Left hindlimb (tissue), 1 donor: Measurements from ENCODE around the gene C11orf98.

Experiments used
- DNase-seq: peaks from one replicate; pipeline ENCODE4 v3.0.0-alpha.2; 2018

C11orf98 gene

DNA sequence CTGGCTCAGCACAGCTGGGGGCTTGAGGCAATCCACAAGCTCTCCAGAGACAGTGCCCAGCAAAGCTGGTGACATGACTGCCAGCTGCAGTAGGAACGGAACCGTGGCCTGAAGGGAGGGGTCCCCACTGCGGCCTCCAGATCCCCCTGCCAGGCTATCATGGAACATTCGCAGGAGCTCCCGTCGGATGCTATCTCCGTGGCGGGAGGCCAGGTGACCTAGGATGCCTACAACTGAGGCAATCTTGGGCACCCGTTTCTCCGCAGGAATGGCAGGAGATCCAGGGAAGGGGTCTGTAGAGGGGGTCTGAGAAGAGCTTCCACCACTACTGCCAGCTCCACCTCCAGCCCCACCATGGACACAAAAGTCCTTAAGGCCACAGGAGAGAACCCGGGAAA lies 16.0 kb downstream of the C11orf98 start:
- DNase-seq, result no peak

DNA sequence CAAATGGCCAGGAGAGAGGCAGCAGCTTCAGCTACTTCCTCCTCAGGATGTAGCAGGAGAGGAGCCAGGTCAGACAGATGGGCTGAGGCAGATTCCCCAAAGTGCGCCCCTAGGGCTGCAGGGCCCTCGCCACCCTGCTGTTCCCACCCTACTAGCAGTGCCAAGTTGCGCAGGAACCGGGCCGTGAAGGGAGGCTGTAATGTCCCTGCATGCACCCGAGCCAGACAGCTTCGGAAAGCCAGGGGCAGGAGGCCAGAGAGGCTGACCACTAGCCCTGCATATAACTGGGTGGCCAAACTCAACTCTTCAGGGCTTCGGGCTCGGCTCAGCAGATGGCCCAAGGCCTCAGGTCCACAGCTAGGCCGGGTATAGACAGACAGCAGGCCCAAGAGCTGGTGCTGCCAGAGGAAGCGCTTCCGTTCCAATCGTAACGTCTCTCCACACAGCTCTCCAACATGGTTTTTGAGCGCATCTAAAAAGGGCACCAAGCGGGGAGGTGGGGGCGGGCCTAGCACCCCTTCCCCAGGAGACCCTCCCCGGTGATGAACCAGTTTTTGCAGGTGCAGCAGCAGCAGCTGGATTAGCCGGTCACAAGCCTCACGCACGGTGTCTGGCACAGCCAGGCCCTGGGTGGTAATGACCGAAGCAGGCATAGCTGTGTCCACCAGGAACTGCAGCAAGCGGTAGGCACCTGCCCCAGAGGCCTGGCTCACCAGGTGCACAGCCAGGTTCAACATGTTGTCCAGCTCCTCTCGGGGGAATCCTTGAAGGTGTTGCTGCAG lies 16.6 kb downstream of the C11orf98 start:
- DNase-seq, result no peak

DNA sequence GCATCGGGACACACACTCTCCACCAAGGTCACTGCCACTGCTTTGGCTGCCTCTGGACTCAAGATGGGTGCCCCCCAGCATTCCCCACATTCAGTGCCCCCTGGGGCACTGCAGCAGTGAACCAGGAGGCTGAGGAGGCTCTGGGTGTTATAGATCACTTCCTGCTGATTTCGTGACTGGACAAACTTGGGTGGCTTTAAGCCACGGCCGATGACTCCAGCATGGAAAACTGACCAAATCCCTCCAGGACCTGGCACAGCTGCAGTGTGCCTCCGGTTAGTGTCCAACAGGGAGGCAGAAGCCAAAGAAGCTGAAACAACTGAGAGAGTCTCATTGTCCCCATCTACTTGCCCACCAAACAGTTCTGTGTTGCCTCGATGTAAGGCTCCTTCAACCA lies 17.4 kb downstream of the C11orf98 start:
- DNase-seq, result no peak

DNA sequence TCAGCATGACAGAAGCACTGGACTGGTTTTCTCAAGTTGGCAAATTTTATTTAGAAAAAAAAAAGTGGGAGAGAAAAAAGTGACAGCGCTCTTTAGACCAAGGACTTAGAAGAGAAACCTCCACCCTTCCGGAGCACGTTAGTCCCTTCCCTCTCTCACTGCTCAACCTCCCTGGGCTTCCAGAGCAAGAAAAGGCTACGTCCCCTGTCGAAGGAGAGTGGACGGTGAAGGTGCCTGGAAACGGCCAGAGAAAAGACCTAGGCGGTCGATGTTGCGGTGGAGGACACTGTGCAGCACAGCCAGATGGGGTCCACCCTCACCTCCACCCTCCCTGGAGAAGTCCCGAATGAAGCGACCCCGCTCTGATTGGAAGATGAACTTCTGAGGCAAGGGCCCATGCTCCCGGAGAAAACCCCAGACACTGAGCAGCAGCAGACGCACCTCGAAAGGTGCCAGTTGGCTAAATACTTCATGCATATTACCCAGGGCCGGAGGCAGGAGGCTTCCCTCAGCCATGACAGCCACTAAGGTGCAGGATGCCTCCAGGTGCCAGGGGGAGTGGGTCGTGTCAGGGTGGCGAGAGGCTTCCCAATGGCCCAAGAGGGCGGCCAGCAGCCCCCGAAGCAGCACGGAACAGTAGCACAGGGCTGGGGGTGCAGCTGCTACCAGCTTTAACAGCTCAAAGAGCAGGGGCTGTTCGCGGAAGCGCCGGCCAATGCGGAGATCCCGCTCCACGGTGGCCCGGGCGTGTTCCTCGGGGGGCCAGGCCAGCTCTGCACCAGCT lies 18.0 kb downstream of the C11orf98 start:
- no peak for DNase-seq

DNA sequence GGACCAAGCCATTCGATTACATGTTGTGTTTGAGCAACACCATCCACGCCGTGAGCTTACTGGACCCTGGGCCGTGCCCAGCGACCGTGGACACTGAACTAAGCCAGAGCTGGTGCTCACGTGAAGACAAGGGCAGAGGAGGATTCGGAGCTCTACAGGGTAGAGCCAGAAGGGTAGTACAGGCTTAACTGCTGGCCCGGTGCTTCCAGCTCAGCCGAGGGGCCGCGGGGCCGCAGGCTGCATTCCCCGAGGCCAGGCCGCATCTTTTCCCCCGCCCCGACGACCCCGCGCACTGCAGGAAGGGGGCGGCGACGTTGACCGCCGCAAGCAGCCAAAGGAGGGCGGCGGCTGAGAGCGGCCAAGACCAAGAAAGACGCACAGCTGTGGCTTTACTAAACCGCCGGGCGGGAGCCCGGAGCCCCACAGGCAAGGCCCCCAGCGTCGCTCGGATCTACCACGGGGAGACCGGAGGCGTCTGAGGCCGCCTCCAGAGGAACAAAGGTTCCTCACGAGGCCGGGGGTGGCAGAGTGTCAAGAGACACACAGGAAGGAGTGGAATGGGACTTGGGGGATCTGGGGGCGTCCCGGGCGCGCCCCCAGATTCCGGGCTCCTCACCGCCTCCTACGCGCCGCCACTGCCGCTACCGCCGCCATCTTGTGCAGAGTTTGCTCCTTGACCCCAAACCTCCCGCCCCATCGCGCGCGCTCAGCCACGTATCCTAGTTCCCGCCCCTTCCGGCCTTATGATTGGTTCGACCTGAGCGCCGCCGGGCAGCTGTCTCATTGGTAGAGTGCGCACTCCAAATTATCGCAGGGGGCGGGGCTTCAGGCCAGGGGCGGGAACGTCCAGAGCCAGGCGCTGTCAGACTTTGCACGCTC lies 18.8 kb downstream of the C11orf98 start, which contains the start of gene GANAB:
TSS of gene GANAB (minus strand) at position 668 of the 879 bp plus-strand sequence. CDS start at position 654, 14 bp downstream.
- peak; percentile 99 for DNase-seq

DNA sequence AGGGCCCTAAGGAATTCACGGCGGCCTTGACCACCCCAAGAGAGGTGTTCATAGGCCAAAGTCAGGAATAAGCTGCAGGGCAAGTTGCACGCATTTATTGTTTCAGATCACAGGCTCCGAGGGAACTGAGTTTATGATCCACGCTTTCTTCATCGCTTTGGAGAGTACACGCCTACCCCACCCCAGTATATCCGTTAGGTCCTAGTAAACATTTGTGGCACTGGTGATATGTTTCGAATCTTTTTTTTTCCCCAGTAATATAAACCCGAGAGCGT lies 19.4 kb downstream of the C11orf98 start:
- no peak for DNase-seq

DNA sequence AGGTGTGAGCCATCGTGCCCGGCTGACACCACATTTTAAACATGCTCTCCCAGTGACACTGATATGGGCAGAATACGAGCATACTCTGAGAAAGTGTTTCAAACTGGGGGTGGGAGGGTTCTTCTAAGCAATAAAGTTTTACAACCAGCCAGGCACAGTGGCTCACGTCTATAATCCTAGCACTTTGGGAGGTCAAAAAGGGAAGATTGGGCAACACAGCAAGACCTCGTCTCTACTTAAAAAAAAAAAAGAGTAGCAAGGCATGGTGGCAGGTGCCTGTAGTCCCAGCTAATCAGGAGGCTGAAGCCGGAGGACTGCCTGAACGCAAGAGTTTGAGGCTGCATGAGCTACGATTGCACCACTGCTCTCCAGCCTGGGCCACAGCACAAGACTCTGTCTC lies 20.8 kb downstream of the C11orf98 start:
- DNase-seq, result no peak

DNA sequence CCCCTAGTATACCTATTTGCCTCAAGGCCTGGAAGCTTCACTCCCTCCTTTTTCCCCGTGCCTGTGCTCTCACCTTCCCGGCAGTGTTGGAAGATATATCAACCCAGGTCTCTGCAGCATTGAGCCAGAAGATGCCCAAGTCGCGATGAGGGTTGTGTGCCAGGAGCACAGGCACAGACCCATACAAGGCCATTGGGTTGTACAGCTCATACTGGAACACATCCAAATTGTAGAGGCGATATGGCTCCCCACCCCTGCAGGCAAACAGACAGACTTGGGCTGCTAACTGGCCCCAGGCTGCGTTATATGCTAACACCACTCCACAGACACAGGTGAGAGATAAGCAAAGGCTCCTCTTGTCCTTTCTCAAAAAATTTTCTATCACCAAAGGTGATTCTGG lies 32.5 kb downstream of the C11orf98 start:
- DNase-seq, result peak; percentile 4

DNA sequence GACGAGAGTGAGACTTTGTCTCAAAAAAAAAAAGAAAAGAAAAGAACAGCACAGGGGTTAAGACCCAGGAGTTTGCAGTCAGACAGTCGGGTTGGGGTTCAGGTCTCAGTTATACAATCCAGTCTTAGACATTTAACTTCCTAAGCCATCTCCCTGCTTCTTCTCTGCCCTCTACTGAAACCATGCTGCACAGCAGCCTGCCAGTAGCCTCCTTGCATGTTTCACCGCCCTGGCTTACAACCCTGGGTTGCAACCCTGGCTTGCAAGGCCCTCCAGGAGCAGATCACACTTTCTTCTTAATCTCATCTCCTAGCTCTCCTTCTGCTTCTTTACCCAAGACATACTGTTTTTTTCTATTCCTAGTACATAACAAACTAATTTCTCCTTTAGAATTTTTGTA lies 37.3 kb downstream of the C11orf98 start:
- peak; percentile 14 for DNase-seq

DNA sequence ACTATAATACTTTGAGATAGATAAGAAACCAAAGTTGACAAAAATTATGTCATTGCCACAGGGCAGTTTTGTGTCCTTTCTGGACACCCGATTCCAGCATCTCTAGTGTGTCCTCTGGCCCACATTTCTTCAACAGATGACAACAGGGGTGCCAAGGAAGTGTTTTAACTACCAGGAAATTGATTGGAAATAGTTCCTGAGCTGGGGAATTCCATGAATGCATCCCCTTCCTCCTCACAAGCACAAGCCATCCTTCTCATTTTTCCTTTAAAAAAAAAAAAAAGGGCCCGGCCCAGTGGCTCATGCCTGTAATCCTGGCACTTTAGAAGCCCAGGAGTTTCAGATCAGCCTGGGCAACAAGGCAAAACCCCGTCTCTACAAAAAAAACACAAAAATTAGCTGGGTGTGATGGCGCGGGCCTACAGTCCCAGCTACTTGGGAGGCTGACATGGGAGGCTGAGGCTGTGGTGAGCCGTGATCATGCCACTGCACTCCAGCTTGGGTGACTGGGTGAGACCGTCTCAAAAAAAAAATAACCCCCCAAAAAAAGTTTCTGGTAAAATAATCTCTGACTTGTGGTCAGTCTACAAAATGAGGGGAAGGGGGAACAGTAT lies 42.4 kb downstream of the C11orf98 start:
- no peak for DNase-seq

DNA sequence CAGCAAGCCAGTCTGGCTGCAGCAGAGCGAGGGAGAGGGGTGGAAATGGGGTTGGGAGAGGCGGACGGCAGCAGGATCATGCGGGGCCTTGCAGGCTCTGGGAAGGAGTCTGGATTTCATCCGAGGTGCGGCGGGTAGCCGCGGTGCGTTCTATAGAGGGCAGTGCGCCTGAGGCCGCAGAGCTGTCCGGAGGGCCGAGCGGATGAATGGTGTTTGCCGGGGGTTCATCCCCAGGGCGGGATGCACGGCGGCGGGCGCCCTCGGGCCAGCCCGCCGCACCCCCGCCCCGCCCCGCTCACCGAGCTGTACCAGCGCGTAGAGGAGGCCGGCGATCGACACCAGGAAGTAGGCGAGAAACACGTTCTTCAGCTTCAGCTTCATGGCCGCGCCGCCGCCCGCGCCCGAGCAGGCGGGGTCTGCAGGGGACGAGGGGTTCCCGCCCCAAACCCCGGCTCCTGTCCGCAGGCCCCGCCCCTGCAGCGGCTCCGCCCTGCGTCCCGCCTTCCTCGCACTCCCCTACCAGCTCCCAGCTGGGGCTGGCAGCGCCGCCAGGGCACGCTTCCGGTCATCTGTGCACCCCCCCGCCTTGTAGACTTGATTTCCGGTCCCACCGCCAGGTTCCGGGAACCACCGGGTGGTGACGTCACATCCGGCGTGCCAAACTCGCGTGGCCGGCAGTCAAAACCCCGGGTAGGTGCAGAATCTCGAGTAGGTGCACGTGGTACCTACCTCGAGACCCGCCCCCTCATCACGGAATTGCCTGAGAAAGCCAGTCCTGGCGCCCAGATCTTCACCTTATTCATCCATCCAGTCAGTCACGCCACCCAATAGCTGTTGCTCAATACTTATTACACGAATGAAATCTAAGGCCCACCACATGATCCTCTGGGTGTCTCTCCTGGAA lies 43.2 kb downstream of the C11orf98 start, which contains the start of gene B3GAT3:
TSS of gene B3GAT3 (minus strand) at position 420 of the 904 bp plus-strand sequence. CDS start at position 381, 39 bp downstream.
- DNase-seq, result peak; percentile 98

DNA sequence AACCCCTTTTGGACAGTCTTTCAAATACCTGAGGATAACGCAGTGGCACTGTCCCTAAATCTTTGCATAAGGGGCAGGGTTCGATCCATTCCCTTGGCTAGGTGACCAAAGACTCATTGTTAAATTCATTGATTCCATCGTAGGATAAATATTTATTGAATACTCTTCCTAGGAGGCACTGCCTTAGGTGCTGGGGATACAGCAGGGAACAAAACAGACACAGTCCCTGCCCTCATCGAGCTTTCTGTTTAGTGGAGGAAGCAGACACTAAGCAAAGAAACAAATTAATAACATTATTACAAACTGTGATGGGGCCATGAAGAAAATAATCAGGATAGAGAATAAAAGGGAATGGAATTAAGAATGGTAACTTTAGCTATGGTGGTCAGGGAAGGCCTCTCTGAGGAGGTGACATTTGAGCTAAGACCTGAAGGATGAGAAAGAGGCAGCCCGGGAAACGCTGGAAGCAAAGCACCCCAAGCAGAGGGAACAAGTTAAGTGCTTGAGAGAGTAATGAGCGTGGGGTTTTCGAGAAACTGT lies 43.9 kb downstream of the C11orf98 start:
- DNase-seq, result no peak

DNA sequence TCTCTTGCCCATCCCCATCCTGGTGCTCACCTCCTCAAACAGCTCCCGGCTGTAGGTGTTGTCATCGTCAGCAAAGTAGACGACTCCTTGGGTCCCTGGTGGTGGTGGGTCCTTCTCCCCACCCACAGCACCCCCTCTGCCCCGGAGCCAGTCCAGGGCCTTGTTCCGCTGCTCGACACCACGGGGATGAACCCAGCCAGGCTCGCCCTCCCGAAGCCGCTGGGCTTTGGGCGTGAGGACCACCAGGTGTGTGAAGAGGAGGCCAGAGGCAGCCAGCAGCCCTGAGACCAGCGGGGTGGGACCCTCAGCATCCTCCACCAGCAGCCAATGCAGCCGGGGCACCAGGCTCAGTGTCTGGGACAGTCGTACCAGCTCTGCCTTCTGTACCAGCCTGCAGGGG lies 48.1 kb downstream of the C11orf98 start:
- DNase-seq, result peak; percentile 5

DNA sequence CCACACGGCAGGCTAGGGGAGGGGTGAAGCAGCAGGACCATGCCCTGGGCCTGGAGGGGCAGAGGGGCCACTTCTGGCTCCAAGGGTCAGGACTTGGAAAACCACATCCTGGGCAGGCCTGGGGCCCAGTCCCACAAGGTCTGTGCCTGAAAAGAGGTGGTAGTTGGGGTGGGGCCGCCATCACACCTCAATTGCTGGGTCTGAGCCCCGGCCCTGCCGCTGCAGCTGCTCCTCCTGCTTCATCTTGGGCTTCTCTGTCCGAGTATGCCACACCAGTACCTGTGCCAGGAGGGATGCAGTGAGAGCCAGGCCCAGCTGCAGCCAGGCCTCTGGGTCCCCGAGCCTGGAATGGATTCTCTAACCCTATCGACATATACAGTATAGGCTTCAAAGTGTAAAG lies 49.5 kb downstream of the C11orf98 start:
- DNase-seq, result no peak

DNA sequence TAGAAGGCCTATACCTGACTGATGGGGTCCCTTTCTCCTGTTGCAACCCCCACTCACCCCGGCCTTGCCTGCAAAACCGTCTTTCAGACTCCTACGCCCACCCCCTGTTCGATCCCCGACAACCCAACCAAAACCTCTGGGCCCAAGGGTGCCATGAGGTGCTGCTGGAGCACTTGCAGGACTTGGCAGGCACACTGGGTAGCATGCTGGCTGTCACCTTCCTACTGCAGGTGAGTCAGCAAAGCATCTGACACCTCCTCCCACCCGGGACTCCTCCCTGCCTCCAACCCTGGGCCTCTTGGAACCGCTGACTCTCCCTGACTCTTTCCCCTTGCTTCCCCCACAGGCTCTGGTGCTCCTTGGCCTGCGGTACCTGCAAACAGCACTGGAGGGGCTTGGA lies 50.7 kb downstream of the C11orf98 start:
- DNase-seq, result no peak

DNA sequence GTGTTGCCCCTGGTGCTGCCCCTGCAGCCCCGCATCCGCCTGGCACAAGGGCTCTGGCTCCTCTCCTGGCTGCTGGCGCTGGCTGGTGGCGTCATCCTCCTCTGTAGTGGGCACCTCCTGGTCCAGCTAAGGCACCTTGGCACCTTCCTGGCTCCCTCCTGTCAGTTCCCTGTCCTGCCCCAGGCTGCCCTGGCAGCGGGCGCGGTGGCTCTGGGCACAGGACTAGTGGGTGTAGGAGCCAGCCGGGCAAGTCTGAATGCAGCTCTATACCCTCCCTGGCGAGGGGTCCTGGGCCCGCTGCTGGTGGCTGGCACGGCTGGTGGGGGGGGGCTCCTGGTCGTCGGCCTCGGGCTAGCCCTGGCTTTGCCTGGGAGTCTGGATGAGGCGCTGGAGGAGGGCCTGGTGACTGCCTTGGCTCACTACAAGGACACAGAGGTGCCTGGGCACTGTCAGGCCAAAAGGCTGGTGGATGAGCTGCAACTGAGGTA lies 51.7 kb downstream of the C11orf98 start:
- DNase-seq, result no peak
